HG03135 (cell line): ENCODE results near the gene GAGE1.
"Not testable (repeated sequence)": the region's sequence is repeated elsewhere in the genome, so short reads cannot be mapped to it uniquely, and the experiment has no call there.

ENCODE experiments used
- ATAC-seq: cut with Tn5 transposase; IDR thresholded peaks from one replicate; pipeline ENCODE4 v1.9.1; 2021; ENCODE audit warnings: mild to moderate bottlenecking, moderate library complexity; ENCODE audit not compliant: unreplicated experiment

GAGE1 gene, protein sequence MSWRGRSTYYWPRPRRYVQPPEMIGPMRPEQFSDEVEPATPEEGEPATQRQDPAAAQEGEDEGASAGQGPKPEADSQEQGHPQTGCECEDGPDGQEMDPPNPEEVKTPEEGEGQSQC

DNA sequence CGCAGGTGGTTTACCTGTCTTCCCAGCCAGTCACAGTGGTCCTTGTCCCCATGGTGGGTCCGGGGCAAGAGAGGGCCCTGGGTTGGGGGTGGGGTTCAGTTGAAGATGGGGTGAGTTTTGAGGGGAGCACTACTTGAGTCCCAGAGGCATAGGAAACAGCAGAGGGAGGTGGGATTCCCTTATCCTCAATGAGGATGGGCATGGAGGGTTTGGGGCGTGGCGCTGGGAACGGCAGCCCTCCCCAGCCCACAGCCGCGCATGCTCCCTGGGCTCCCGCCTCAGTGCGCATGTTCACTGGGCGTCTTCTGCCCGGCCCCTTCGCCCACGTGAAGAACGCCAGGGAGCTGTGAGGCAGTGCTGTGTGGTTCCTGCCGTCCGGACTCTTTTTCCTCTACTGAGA, at the start of gene GAGE1:
TSS of gene GAGE1 (plus strand) at position 301 of the 400 bp plus-strand sequence. CDS start 1,155 bp downstream, outside the sequence.
- ATAC-seq: not testable (repeated sequence)

DNA sequence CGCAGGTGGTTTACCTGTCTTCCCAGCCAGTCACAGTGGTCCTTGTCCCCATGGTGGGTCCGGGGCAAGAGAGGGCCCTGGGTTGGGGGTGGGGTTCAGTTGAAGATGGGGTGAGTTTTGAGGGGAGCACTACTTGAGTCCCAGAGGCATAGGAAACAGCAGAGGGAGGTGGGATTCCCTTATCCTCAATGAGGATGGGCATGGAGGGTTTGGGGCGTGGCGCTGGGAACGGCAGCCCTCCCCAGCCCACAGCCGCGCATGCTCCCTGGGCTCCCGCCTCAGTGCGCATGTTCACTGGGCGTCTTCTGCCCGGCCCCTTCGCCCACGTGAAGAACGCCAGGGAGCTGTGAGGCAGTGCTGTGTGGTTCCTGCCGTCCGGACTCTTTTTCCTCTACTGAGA, 47.8 kb upstream of the GAGE1 start, which contains the start of gene GAGE12E:
TSS of gene GAGE12E (plus strand) at position 301 of the 400 bp plus-strand sequence. CDS start 1,155 bp downstream, outside the sequence.
- ATAC-seq: not testable (repeated sequence)

DNA sequence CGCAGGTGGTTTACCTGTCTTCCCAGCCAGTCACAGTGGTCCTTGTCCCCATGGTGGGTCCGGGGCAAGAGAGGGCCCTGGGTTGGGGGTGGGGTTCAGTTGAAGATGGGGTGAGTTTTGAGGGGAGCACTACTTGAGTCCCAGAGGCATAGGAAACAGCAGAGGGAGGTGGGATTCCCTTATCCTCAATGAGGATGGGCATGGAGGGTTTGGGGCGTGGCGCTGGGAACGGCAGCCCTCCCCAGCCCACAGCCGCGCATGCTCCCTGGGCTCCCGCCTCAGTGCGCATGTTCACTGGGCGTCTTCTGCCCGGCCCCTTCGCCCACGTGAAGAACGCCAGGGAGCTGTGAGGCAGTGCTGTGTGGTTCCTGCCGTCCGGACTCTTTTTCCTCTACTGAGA, 38.3 kb upstream of the GAGE1 start, which contains the start of gene GAGE12F:
TSS of gene GAGE12F (plus strand) at position 301 of the 400 bp plus-strand sequence. CDS start 1,155 bp downstream, outside the sequence.
- not testable (repeated sequence) for ATAC-seq

GRCh38 chrX:49568728-49569127, 30.1 kb upstream of the GAGE1 start:
- ATAC-seq: not testable (repeated sequence)

- ATAC-seq: not testable (repeated sequence)
These were observed 29.7 kb upstream of the GAGE1 start for GRCh38 chrX:49569152-49569551.

DNA sequence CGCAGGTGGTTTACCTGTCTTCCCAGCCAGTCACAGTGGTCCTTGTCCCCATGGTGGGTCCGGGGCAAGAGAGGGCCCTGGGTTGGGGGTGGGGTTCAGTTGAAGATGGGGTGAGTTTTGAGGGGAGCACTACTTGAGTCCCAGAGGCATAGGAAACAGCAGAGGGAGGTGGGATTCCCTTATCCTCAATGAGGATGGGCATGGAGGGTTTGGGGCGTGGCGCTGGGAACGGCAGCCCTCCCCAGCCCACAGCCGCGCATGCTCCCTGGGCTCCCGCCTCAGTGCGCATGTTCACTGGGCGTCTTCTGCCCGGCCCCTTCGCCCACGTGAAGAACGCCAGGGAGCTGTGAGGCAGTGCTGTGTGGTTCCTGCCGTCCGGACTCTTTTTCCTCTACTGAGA, 28.7 kb upstream of the GAGE1 start, which contains the start of gene GAGE12G:
TSS of gene GAGE12G (plus strand) at position 301 of the 400 bp plus-strand sequence. CDS start 1,155 bp downstream, outside the sequence.
- not testable (repeated sequence) for ATAC-seq

- ATAC-seq: not testable (repeated sequence)
These were observed 19.2 kb upstream of the GAGE1 start, which contains the start of gene GAGE12H for GRCh38 chrX:49579649-49580048. GAGE12H (plus strand) TSS chrX:49579949; CDS start chrX:49581104, 1,155 bp downstream.

GRCh38 chrX:49589196-49589595, 9.6 kb upstream of the GAGE1 start, which contains the start of gene GAGE2A:
GAGE2A (plus strand) TSS chrX:49589496; CDS start chrX:49590651, 1,155 bp downstream.
- not testable (repeated sequence) for ATAC-seq

DNA sequence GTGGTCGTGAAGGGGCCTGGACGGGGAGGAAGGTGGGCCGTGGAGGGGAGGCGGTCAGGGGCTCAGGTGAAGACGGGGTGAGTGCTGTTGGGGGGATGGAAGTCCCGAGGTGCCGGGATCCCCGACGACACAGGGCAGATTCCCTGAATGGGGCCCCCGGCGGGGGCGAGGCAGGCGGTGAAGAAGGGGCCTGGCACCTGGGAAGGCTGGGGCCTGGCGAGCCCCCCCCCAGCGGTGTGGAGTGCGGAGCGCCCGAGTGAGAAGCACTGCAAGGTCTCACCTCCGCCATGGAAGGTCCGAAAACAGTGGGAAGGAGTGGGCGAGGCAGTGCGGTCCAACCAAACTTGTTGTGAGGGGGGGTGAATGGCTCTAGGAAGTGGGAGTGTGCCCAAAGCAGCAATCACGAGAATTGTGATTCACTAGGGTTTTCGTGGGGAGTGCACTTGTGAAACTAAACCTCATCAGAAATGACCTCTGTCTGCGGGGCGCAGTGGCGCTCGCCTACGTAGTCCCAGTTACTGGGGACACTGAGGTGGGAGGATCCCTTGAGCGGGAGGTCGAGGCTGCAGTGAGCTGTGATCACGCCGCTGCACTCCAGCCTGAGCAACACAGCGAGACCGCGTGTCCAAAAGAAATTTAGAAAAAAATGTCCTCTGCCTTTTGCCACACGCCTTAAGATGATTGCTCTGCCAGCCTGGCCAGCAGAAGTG, 8.9 kb upstream of the GAGE1 start:
- ATAC-seq: not testable (repeated sequence)

DNA sequence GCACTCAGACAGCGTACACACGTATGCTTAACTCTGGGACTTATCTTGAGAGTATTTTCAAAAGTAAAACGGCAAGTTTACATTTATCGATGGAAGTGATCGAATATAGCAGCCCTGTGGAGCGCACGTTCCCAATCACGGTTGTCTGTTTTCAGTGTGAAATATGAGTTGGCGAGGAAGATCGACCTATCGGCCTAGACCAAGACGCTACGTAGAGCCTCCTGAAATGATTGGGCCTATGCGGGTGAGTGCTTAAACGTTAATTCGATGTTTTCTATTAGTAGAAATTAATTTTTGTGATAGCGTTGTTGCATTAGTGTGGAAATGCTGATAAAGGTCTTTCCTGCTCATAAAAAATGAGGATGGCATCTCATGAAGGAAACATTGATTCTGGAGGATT, 8.3 kb upstream of the GAGE1 start:
- not testable (repeated sequence) for ATAC-seq

GRCh38 chrX:49610718-49611310, 12.0 kb downstream of the GAGE1 start:
- no peak for ATAC-seq

- no peak for ATAC-seq
These were observed 19.8 kb downstream of the GAGE1 start for GRCh38 chrX:49618574-49618973.

GRCh38 chrX:49627086-49627777, 28.4 kb downstream of the GAGE1 start:
- ATAC-seq: no peak

DNA sequence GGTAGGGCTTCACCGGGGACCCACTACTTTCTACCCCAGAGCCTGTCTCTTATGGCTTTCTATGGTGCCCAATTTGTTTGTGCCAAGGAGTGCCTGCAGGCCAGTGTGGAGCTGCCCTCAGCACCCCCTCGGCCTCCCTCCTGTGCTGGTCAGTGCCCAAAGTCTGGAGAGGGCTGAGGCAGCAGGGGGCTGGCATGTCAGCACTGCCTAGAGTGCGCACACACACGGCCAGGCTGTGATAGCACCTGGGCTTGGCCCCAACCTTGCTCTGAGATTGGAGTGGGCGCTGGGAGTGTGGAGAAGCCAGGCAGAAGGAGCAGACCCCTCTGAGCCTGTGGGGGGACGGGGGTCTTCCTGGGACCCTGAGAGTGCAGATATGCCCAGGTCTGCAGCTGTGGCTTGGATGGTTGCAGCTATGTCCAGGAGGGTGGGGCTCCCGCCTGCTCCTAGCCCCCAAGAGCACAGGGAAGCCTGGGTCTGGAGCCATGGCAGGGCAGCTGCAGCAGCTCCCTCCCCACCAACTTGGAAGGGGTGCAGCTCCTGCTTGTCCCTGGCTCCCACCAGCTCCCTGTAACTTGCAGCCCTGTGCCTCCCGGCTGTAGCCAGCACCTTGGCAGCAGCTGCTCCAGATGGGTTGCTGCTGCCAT, 46.3 kb downstream of the GAGE1 start:
- no peak for ATAC-seq

DNA sequence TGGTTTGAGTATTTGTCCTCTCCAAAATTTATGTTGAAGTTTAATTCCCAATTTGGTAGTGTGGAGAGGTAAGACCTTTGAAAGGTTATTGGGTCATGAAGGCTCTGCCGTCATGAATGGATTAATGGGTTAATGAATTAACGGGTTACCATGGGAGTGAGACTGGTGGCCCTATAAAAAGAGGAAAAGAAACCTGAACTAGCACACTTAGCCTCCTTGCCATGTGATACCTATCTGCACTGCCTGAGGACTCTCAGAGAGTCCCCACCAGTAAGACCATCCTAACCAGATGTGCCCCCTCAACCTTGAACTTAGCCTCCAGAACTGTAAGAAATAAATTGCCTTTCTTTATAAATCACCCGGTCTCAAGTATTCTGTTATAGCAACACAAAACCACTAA, 57.7 kb downstream of the GAGE1 start:
- ATAC-seq: no peak
